Activated T-cell treated with anti-CD3 and anti-CD28 coated beads, Interleukin-2, amount 50 U/mL, for 48 hours (primary cell): Measurements from ENCODE around the gene EFL1.
A peak's percentile ranks its signal among the peaks of the same experiment; 100 is the strongest.
"Not testable (repeated sequence)": the region's sequence is repeated elsewhere in the genome, so short reads cannot be mapped to it uniquely, and the experiment has no call there.

Source experiments
- DNase-seq, 2 experiments: peaks; one replicate each; pipeline ENCODE4 v3.0.0-alpha.2; 2020

Gene EFL1

GRCh38 chr15:82275410-82275809, 12.9 kb upstream of the EFL1 start:
- no peak for DNase-seq

- DNase-seq, result no peak
These were observed 9.6 kb upstream of the EFL1 start for GRCh38 chr15:82272154-82272553.

- not testable (repeated sequence) for DNase-seq
These were observed 5.9 kb upstream of the EFL1 start for GRCh38 chr15:82268454-82268853.

GRCh38 chr15:82267137-82267536, 4.6 kb upstream of the EFL1 start:
- DNase-seq, result not testable (repeated sequence)

DNA sequence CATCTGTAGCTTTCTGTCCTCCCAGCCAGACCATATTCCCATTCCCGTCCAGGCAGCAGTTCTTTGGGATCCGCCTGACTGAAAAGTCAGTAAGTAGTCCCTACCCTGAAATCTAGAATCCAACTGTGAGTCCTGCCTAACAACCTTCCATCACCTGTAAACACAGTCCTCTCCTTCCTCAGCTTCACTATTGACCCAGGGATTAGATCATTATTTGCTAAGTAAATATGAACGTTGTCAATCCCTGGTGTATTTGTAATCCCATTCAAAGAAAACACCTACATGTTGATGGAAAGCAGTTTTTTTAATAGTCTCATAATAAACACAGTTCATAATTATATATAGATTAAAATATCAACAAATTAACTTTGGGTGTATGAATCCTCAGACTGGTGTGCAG, 816 bp upstream of the EFL1 start:
- DNase-seq, result no peak

DNA sequence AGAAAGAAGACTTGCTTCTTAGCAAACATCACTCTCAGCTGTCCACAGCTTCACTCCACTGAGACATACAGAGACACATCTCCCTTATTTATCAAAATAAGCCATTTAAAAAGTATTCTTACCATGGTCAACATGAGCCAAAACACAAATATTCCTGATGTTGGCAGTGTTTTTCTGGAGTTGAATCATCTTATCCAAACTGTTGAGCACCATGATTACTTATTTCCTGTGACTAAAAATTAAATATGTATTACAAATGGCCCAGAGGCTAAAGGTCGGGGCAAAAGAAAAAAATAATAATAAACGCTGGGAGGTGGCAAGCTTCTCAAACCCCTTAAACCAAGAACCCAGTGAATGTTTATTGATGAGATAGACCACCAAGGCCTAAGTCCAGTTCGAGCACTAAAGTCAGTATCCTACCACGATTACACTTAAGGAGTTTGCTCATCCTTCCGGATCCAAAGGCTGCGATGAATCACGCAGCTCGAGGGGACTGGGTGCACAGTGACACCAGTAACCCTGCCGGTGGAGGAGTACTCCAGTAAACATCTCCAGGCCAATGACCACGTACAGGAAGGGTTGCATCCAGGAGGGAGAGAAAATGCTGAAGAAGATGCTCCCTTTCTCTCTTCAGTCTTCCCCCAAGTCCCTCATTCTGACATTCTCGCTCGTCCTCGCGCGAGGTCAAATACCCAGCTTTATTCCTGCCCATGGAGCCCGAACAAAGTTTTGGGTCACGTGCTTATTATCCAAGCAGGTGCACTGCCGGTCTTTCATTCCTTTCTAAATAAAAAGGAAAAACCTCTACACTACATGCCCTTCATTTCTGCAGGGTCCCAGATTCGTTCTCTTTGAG, 740 bp downstream of the EFL1 start:
- DNase-seq, result peak; percentile 73 to 77

DNA sequence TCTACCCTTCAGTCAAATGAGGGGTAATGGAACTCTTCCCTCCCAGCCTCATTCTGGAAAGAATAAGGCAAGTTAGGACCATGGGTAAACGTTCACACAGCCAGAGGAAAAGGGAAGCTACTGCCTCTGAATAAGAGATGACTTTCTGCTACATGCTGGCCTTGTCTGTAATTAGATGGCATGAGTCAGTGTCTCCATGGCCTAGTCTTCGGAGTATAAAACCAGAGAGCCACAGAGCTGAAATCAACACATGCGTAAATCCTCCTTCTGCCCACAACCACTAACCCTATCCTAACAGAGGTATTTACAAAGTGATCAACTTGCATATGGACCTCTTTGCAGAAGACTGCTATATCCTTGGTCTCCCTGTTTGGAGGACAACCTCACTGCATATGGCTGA, 14.3 kb downstream of the EFL1 start:
- not testable (repeated sequence) for DNase-seq

GRCh38 chr15:82245956-82246355, 16.6 kb downstream of the EFL1 start:
- DNase-seq, result not testable (repeated sequence)

GRCh38 chr15:82243644-82244043, 18.9 kb downstream of the EFL1 start:
- DNase-seq, result not testable (repeated sequence)

DNA sequence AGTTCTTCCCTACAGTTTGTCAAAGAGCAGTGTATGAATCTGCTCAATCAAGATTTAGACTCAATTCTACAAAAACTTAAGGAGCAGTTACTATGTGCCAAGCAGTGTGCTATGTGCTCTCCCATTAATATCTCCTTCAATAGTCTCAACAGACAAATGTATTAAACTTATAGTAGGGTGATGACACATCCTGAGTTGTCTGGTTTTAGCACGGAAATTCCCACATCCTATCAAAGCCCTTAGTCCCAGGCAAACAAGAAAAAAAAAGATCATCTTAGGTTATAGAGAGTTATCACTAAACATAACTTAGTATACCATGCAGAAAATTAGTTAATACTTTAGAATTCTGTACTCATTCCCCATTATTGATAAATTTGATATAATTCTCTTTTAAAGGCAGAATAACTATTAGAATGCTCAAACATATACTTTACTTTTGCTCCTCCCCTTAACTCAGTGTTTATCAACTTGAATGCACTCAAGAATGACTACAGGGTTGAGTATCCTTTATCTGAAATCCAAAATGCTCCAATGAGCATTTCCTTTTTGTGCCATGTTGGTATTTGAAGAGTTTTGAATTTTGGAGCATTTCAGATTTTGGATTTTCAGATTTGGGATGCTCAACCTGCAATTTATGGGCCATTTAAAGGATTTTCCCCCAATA, 20.6 kb downstream of the EFL1 start:
- DNase-seq, result not testable (repeated sequence)

- no peak for DNase-seq
These were observed 22.7 kb downstream of the EFL1 start for GRCh38 chr15:82239685-82240391.

DNA sequence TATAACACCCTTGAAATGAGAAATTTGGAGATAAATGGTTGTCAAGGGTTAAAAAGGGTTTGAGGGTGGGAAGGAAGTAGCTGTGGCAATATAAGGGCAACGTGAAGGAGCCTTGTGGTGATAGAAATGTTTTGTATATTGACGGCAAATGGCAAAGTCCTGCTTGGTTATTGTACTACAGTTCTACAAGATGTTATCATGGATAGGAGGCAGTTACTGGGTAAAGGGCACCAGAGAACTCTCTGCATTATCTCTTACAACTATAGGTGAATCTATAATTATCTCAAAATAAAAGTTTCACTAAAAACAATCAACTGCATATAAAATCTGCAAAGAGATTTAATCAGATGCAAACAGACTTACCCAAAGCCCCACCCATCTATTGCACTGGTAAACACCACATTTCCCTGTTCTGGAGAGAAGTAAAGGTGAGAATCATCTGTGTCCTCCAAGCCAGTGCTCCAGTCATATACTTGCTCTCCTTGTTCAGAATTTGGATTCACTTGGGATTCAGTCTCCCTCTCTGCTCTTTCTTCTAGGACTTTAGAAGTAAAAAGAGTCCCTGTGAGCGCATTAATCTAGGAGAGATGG, 24.5 kb downstream of the EFL1 start:
- not testable (repeated sequence) for DNase-seq

GRCh38 chr15:82231842-82232241, 30.7 kb downstream of the EFL1 start:
- no peak for DNase-seq

- no peak for DNase-seq
These were observed 31.3 kb downstream of the EFL1 start for GRCh38 chr15:82231233-82231632.

GRCh38 chr15:82228750-82229149, 33.8 kb downstream of the EFL1 start:
- DNase-seq, result no peak

DNA sequence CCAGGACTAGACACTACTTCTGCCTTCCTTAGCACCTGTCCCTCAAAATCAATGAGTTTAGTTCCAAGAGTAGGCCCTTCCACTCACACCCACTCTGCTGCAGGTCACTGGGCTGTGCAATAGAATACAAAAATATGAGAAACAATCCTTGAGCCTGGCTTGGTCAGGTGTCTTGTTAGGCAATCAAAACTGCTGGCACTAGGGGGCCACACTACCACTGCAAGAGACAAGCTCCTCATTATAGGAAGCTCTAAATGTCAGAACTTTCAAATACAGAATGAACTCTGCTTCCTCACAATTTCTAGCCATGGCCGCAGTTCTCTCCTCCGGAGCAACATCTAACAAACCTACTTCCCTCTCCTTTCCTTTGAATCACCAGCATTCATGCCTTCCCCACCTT, 41.0 kb downstream of the EFL1 start:
- not testable (repeated sequence) for DNase-seq

DNA sequence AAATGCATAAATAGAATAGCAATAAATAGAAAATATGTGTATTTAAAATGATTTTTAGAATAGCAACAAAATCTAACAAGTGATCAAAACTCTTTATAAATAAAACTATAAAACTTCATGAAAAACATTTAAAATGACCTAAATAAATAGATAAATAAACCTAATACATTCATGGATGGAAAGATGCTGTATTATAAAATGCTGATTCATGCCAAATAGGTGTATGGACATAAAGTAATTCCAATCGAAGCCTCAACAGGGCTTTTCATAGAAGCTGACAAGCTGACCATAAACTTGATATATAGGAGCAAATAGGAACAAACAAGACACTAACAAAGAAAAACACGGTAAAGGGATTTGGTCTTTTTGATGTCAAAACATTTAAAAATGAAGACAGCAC, 46.4 kb downstream of the EFL1 start:
- not testable (repeated sequence) for DNase-seq

- DNase-seq, result not testable (repeated sequence)
These were observed 50.3 kb downstream of the EFL1 start for GRCh38 chr15:82212201-82212600.

- DNase-seq, result not testable (repeated sequence)
These were observed 52.4 kb downstream of the EFL1 start for GRCh38 chr15:82210066-82210597.

DNA sequence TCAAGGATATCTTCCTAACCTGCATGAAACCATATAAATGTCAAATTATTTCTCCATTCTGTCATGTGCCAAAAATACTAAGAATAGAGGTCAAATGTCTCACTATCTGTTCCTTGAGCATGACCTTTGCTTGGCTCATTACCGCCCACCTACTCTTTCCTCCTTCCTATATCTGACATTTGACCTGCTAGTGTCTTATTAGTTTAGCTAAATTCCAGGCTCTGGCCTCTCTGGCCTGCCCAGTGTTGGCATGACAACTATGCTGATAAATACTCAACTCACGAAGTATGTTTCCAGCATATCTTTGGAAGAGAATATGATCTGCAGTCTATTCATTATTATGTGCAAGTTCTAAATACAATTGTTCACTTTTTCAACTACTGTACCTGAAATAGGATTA, 58.0 kb downstream of the EFL1 start:
- not testable (repeated sequence) for DNase-seq

DNA sequence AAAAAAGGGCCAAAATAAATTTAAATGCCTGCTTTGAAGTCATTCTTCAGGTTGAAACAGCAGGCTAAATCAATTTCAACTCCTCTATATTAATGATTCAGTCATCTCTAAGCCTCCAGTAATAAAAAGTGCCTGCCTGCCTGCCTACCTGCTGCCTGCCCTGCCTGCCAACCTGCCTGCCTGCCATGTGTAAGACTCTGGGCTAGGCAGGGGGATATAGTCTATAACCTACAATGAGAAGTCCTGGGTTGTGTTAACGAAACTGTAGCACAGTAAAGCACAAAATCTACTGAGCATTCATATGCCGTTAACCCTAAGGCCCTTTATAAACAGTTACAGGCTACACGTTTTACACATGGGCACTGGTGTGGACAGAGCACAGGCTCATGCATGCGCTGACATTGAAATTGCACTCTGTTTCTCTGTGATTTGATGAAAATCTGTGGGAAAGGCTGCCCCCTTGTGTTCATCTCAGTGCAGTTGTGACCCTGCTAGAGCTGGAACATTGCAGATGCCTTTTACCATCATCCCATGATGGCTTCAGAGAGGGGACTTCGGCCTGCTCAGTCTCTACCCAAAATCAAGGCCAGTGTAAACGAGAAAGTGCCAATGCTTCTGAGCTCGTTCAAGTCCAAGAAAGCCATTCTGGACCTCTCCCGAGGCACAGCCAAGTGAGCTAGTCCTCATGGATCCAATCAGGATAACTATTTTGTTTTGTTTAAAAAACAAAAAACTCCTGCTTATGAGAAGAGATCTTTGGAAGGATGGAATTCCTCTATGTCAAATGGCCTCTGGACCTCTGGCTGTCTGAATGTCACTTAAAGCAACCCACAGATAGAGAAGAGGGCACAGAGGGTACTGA, 64.6 kb downstream of the EFL1 start:
- peak; percentile 61 to 63 for DNase-seq

GRCh38 chr15:82196353-82196752, 66.2 kb downstream of the EFL1 start:
- no peak for DNase-seq
